GM19395 (cell line): ENCODE measurements around the gene C2CD2L.
"Not testable (repeated sequence)": the region's sequence is repeated elsewhere in the genome, so short reads cannot be mapped to it uniquely, and the experiment has no call there.

Experiments used
- ATAC-seq: cut with Tn5 transposase; IDR thresholded peaks from one replicate; pipeline ENCODE4 v1.9.1; 2021; ENCODE audit warnings: mild to moderate bottlenecking, moderate library complexity; ENCODE audit not compliant: unreplicated experiment

C2CD2L gene

GRCh38 chr11:119149018-119149785 is 42.1 kb downstream of the C2CD2L start, which contains the start of gene ABCG4:
ABCG4 (plus strand) TSS chr11:119149052; CDS start chr11:119149966, 914 bp downstream.
- ATAC-seq: no peak

- no peak for ATAC-seq
Measured at GRCh38 chr11:119149786-119150275, 42.7 kb downstream of the C2CD2L start.

GRCh38 chr11:119152043-119152442 is 44.9 kb downstream of the C2CD2L start:
- ATAC-seq: no peak

GRCh38 chr11:119152604-119153003 is 45.5 kb downstream of the C2CD2L start:
- no peak for ATAC-seq

- ATAC-seq: no peak
Measured at GRCh38 chr11:119153049-119153818, 46.1 kb downstream of the C2CD2L start.

GRCh38 chr11:119154178-119154577 is 47.0 kb downstream of the C2CD2L start:
- ATAC-seq: no peak

- ATAC-seq: no peak
Measured at GRCh38 chr11:119155733-119156492, 48.8 kb downstream of the C2CD2L start.

- no peak for ATAC-seq
Measured at GRCh38 chr11:119156496-119156895, 49.4 kb downstream of the C2CD2L start.

GRCh38 chr11:119157063-119157462 is 49.9 kb downstream of the C2CD2L start:
- ATAC-seq: no peak

GRCh38 chr11:119158467-119158866 is 51.3 kb downstream of the C2CD2L start:
- ATAC-seq: no peak

- ATAC-seq: no peak
Measured at GRCh38 chr11:119160151-119160550, 53.0 kb downstream of the C2CD2L start.

GRCh38 chr11:119161871-119162270 is 54.7 kb downstream of the C2CD2L start:
- no peak for ATAC-seq

GRCh38 chr11:119166368-119167076 is 59.4 kb downstream of the C2CD2L start:
- no peak for ATAC-seq

GRCh38 chr11:119167077-119167458 is 59.9 kb downstream of the C2CD2L start:
- ATAC-seq: not testable (repeated sequence)

GRCh38 chr11:119167933-119168332 is 60.8 kb downstream of the C2CD2L start:
- no peak for ATAC-seq
